Measurements from ENCODE around the gene MYMX.
"Not testable (repeated sequence)": the region's sequence is repeated elsewhere in the genome, so short reads cannot be mapped to it uniquely, and the experiment has no call there.

The MYMX gene

GRCh38 chr6:44194326-44194725 is 22.4 kb upstream of the MYMX start (continued):
- TF ChIP-seq ZBTB6 (tag by site-specific recombination; IDR thresholded peaks at IDR 0.05) = no peak
- TF ChIP-seq PRDM4 (tag by site-specific recombination; IDR thresholded peaks at IDR 0.05) = no peak

GRCh38 chr6:44196351-44196750 is 20.4 kb upstream of the MYMX start:
- CTCF ChIA-PET = interaction anchor here (1.1 to 1.3 kb wide), 2 partner anchors 10 to 142 kb away, joined by 3 to 4 read pairs; no protein-coding TSS in a partner anchor
- POLR2A ChIA-PET; H3K27ac ChIP-seq (ENCODE audit: extremely low read depth, low read depth, low read length); H3K36me3 ChIP-seq (ENCODE audit: control insufficient read depth in 2 of 2, insufficient read depth in 1 of 2, low read length in 2 of 2); H3K9me3 ChIP-seq (ENCODE audit: control insufficient read depth, insufficient read depth, low read depth, low read length); H3K4me3 ChIP-seq (ENCODE audit: low read depth, low read length); H3K4me1 ChIP-seq (ENCODE audit: control insufficient read depth, insufficient read depth, low read length): not testable (repeated sequence)

- no peaks in the 10 kb centered on the region for H3K36me3 ChIP-seq (ENCODE audit: control insufficient read depth in 2 of 2, insufficient read depth in 1 of 2, low read length in 2 of 2)
- H3K4me1 ChIP-seq (ENCODE audit: control insufficient read depth, insufficient read depth, low read length) = no peaks in the 10 kb centered on the region
- no peaks in the 10 kb centered on the region for H3K9me3 ChIP-seq (ENCODE audit: control insufficient read depth, insufficient read depth, low read depth, low read length)
- ChIA-PET CTCF (interaction anchor here (0.6 kb wide), 2 partner anchors 9 to 60 kb away, joined by 3 to 5 read pairs; no protein-coding TSS in a partner anchor), POLR2A (no interaction called here)
- no peak for TF ChIP-seq ZNF501 (tag by site-specific recombination; IDR thresholded peaks at IDR 0.05)
- TF ChIP-seq ZBTB26 (tag by site-specific recombination; optimal IDR thresholded peaks at IDR 0.05) = no peak
- TF ChIP-seq ZNF555 (tag by site-specific recombination; conservative IDR thresholded peaks at IDR 0.05) = no peak
- TF ChIP-seq ZNF140 (tag by site-specific recombination; IDR thresholded peaks at IDR 0.05) = no peak
- no peak for TF ChIP-seq HOXD13 (CRISPR knock-in tag; IDR thresholded peaks at IDR 0.05; ENCODE audit: borderline replicate concordance)
- no peak for TF ChIP-seq KLF10 (tag by site-specific recombination; IDR thresholded peaks at IDR 0.05)
- no peak for TF ChIP-seq ZNF621 (tag by site-specific recombination; IDR thresholded peaks at IDR 0.05)
- TF ChIP-seq ZBTB17 (tag by site-specific recombination; IDR thresholded peaks at IDR 0.05) = no peak
- TF ChIP-seq ZNF692 (tag by site-specific recombination; IDR thresholded peaks at IDR 0.05) = no peak
- no peak for TF ChIP-seq ZBTB44 (tag by site-specific recombination; IDR thresholded peaks at IDR 0.05)
- no peak for TF ChIP-seq ZNF596 (tag by site-specific recombination; IDR thresholded peaks at IDR 0.05)
- no peak overlapping the region for H3K27ac ChIP-seq (ENCODE audit: extremely low read depth, low read depth, low read length)
- no peak overlapping the region for H3K4me3 ChIP-seq (ENCODE audit: low read depth, low read length)
These were observed 18.0 kb upstream of the MYMX start for GRCh38 chr6:44198684-44199083.

Data from HEK293 (cell line).